Measurements from ENCODE around the gene PLEKHA7.

GRCh38 chr11:16817351-16817750 is 196.9 kb downstream of the PLEKHA7 start:
- TF ChIP-seq CTCF (IDR thresholded peaks at IDR 0.05) (no peak), POLR2A (IDR thresholded peaks at IDR 0.05) (no peak)

All from breast epithelium (tissue), 3 donors.